Keratinocyte (primary cell): Measurements from ENCODE around the gene ANGPTL2. TPM values are rescaled to one million over a fixed set of nuclear protein-coding genes. Genes with fewer than 3 reads are reported as not detected.

Source experiments
- DNase-seq: peaks from one replicate; pipeline ENCODE4 v3.0.0-alpha.2; 2011; ENCODE audit warnings: low read depth, missing footprints, low spot score
- FAIRE-seq: peaks from 2 replicates; lab custom pipeline; 2011; peaks lifted over from hg19 to GRCh38; lab: Jason Lieb, UNC
- H2AFZ ChIP-seq: 2 replicates; pipeline ENCODE4 v1.6.0; 2012; ENCODE audit warnings: low read length, control low read depth, inconsistent platforms; ENCODE audit not compliant: control insufficient read depth
- H3K27ac ChIP-seq: 2 replicates; pipeline ENCODE4 v1.5.1; 2011; ENCODE audit warnings: low read length; ENCODE audit not compliant: control insufficient read depth, insufficient read depth
- H3K27me3 ChIP-seq: 3 replicates; pipeline ENCODE4 v1.6.0; 2011; ENCODE audit warnings: low read length; ENCODE audit not compliant: control insufficient read depth, insufficient read depth; ENCODE audit errors: extremely low read depth
- H3K36me3 ChIP-seq, 2 experiments: 2 replicates in 1 of 2; 3 replicates in 1 of 2; pipeline ENCODE4 v1.5.1; 2011; ENCODE audit warnings: low read length in 2 of 2, mild to moderate bottlenecking in 1 of 2; ENCODE audit not compliant: control insufficient read depth in 2 of 2, insufficient read depth in 2 of 2; ENCODE audit errors: extremely low read depth in 1 of 2
- H3K4me1 ChIP-seq: 3 replicates; pipeline ENCODE4 v1.5.1; 2011; ENCODE audit warnings: low read length; ENCODE audit not compliant: control insufficient read depth, insufficient read depth; ENCODE audit errors: extremely low read depth
- H3K4me2 ChIP-seq: 3 replicates; pipeline ENCODE4 v1.6.0; 2011; ENCODE audit warnings: low read depth, low read length; ENCODE audit not compliant: control insufficient read depth, insufficient read depth; ENCODE audit errors: extremely low read depth
- H3K4me3 ChIP-seq, 3 experiments: fragments of 200-600 bp in 1 of 3; sonication (generic) in 1 of 3; 2 replicates in 2 of 3; 3 replicates in 1 of 3; pipeline ENCODE4 v1.5.1; 2011 to 2016; ENCODE audit warnings: low read length in 3 of 3, mild to moderate bottlenecking in 3 of 3, control low read depth in 2 of 3, inconsistent platforms in 1 of 3, low read depth in 1 of 3, mixed read lengths in 1 of 3, mixed run types in 1 of 3, moderate library complexity in 1 of 3; ENCODE audit not compliant: control insufficient read depth in 2 of 3, insufficient read depth in 2 of 3; ENCODE audit errors: extremely low read depth in 1 of 3
- H3K79me2 ChIP-seq: 2 replicates; pipeline ENCODE4 v1.6.0; 2012; ENCODE audit warnings: low read length; ENCODE audit not compliant: control insufficient read depth, insufficient read depth
- H3K9ac ChIP-seq: 3 replicates; pipeline ENCODE4 v1.6.0; 2011; ENCODE audit warnings: low read length; ENCODE audit not compliant: control insufficient read depth, insufficient read depth; ENCODE audit errors: extremely low read depth
- H3K9me1 ChIP-seq: 3 replicates; pipeline ENCODE4 v1.6.0; 2011; ENCODE audit warnings: low read length; ENCODE audit not compliant: control insufficient read depth, insufficient read depth; ENCODE audit errors: extremely low read depth
- H3K9me3 ChIP-seq: 2 replicates; pipeline ENCODE4 v1.5.1; 2012; ENCODE audit warnings: low read depth, low read length; ENCODE audit not compliant: control insufficient read depth
- H4K20me1 ChIP-seq: 3 replicates; pipeline ENCODE4 v1.6.0; 2011; ENCODE audit warnings: low read length; ENCODE audit not compliant: control insufficient read depth, insufficient read depth; ENCODE audit errors: extremely low read depth
- EZH2 ChIP-seq: IDR thresholded peaks from one replicate; pipeline ENCODE4 v1.6.1; 2012; ENCODE audit warnings: inconsistent platforms, mild to moderate bottlenecking, low read length, moderate library complexity
- dilution Hi-C: fragments of 300-500 bp; cut with MboI; formaldehyde crosslinking; loops from one replicate; pipeline ENCODE4 v1.7.0; 2020; ENCODE audit warnings: low sequenced_read_pairs; ENCODE audit not compliant: extremely low pct_ligation_motif_present
- polyA plus RNA-seq, 5 experiments: library from polyadenylated mRNA; depleted of rRNA in 3 of 5; stranded (reverse) in 3 of 5; stranded (forward) in 1 of 5; unstranded in 1 of 5; fragments of >200 nt; gene quantifications; 1 replicate in 1 of 5; 2 replicates in 3 of 5; 3 replicates in 1 of 5; pipeline versions ENCODE4 v1.2.1 to v1.2.3, GENCODE V29; 2011 to 2012; ENCODE audit warnings: missing spikeins in 2 of 5, low read depth in 1 of 5, low replicate concordance in 1 of 5
- TF ChIP-seq, protein P1 (sequence below), 3 experiments: IDR thresholded peaks in 1 of 3; conservative IDR thresholded peaks in 1 of 3; optimal IDR thresholded peaks in 1 of 3; 2 replicates in 2 of 3; 3 replicates in 1 of 3; pipeline versions ENCODE3 to v1.5.1; 2011; ENCODE audit warnings: low read length in 3 of 3, mild to moderate bottlenecking in 3 of 3, moderate library complexity in 2 of 3, control low read depth in 1 of 3, inconsistent platforms in 1 of 3; ENCODE audit not compliant: insufficient read depth in 2 of 3; ENCODE audit errors: extremely low read depth in 1 of 3

ANGPTL2 gene
- polyA plus RNA-seq, 1 donor (not counting 4 experiments of a cell fraction or from before 2014, with no cell fraction given), result 0.18 TPM

DNA sequence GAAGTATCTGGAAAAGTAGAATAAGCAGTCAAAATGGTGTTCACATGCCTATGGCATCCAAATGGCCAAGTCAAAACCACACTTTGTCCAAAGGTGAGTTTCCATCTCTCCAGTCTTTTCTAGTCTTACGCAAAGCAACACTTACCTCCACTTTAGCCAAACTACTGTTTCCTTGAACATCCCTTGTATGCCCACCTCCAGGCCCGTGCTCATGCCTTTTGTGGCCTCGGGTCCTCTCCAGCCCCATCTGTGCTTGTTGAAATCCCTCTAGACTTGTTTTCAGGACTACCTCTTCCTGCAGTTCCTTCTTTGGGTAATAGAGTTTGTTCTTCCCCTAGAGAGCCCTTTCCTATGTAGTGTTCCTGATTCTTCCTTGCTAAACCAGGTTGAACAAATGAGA, 61.0 kb downstream of the ANGPTL2 start:
- H3K4me2 ChIP-seq, result no peak overlapping the region
- H2AFZ ChIP-seq, result no peak overlapping the region
- H3K36me3 ChIP-seq, result no peaks in the 10 kb centered on the region
- no peak overlapping the region for H3K9ac ChIP-seq
- H3K9me1 ChIP-seq, result no peaks in the 10 kb centered on the region
- H3K4me1 ChIP-seq, result peaks cover 8% of the 10 kb centered on the region
- dilution Hi-C loops, result no loop called here
- no peak overlapping the region for H3K27ac ChIP-seq
- FAIRE-seq, result no peak
- H3K79me2 ChIP-seq, result no peaks in the 10 kb centered on the region
- H4K20me1 ChIP-seq, result no peaks in the 10 kb centered on the region
- H3K9me3 ChIP-seq, result no peaks in the 10 kb centered on the region
- no peak overlapping the region for H3K4me3 ChIP-seq
- TF ChIP-seq, protein P1, sequence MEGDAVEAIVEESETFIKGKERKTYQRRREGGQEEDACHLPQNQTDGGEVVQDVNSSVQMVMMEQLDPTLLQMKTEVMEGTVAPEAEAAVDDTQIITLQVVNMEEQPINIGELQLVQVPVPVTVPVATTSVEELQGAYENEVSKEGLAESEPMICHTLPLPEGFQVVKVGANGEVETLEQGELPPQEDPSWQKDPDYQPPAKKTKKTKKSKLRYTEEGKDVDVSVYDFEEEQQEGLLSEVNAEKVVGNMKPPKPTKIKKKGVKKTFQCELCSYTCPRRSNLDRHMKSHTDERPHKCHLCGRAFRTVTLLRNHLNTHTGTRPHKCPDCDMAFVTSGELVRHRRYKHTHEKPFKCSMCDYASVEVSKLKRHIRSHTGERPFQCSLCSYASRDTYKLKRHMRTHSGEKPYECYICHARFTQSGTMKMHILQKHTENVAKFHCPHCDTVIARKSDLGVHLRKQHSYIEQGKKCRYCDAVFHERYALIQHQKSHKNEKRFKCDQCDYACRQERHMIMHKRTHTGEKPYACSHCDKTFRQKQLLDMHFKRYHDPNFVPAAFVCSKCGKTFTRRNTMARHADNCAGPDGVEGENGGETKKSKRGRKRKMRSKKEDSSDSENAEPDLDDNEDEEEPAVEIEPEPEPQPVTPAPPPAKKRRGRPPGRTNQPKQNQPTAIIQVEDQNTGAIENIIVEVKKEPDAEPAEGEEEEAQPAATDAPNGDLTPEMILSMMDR (optimal IDR thresholded peaks at IDR 0.05 in 1 of 3, IDR thresholded peaks at IDR 0.05 in 1 of 3, conservative IDR thresholded peaks at IDR 0.05 in 1 of 3; ENCODE audit: extremely low read depth in 1 of 3, insufficient read depth in 2 of 3, low read length in 3 of 3), result no peak
- TF ChIP-seq EZH2, result no peak
- no peak for DNase-seq
- no peaks in the 10 kb centered on the region for H3K27me3 ChIP-seq

DNA sequence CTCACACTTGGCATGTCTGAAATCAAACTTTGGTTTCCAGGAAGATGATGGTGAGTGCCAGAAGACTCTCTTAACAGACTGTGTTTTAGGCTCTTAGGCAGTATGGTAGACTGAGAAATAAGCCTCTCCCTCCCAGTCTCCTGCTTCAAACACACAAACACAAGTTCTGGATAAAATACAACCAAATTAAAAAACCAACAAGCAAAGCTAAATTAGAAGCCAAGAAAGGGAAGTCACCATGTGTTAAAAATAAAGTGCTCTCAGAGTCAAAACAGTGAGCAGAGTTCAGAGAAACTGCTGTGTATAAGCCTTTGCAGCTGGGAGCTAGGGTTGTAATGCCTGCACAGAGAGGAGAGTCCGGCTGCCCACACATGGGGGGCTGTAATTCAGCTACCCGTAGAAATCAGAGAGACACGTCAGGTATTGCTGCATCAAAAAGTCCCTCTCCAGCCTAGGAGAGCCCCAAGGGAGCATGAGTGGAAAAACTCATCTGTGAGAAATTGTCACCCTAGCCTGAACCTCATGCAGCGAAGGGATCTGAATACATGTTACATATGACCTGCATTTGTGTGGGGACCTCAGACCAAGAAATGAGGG, 62.6 kb downstream of the ANGPTL2 start:
- dilution Hi-C loops, result no loop called here
- no peak for FAIRE-seq

More for the DNA sequence above, 62.6 kb downstream of the ANGPTL2 start:
- no peaks in the 10 kb centered on the region for H3K79me2 ChIP-seq
- no peak overlapping the region for H3K9ac ChIP-seq
- H3K27ac ChIP-seq, result no peak overlapping the region
- TF ChIP-seq, protein P1 (optimal IDR thresholded peaks at IDR 0.05 in 1 of 3, IDR thresholded peaks at IDR 0.05 in 1 of 3, conservative IDR thresholded peaks at IDR 0.05 in 1 of 3; ENCODE audit: extremely low read depth in 1 of 3, insufficient read depth in 2 of 3, low read length in 3 of 3), result no peak
- no peak for TF ChIP-seq EZH2
- H3K4me3 ChIP-seq, result no peak overlapping the region
- no peaks in the 10 kb centered on the region for H4K20me1 ChIP-seq
- no peak for DNase-seq
- no peak overlapping the region for H2AFZ ChIP-seq
- H3K9me1 ChIP-seq, result no peaks in the 10 kb centered on the region
- H3K4me1 ChIP-seq, result peaks cover 8% of the 10 kb centered on the region
- H3K27me3 ChIP-seq, result no peaks in the 10 kb centered on the region
- H3K4me2 ChIP-seq, result no peak overlapping the region
- no peaks in the 10 kb centered on the region for H3K9me3 ChIP-seq
- H3K36me3 ChIP-seq, result no peaks in the 10 kb centered on the region
